Vagina (tissue), 2 donors: ENCODE results near the gene NLRP3. TPM values are rescaled to one million over a fixed set of nuclear protein-coding genes. Genes with fewer than 3 reads are reported as not detected.

Source experiments
- DNase-seq, 2 donors: peaks; one replicate each; pipeline ENCODE4 v3.0.0-alpha.2; 2017; ENCODE audit errors: extremely low spot score in 2 of 2
- H3K27ac ChIP-seq: fragments of 200-600 bp; sonication (generic); one replicate; pipeline ENCODE4 v1.5.1; 2019
- H3K27me3 ChIP-seq: fragments of 200-600 bp; sonication (generic); one replicate; pipeline ENCODE4 v1.5.1; 2019
- H3K36me3 ChIP-seq, 2 donors: fragments of 200-600 bp; sonication (generic); one replicate each; pipeline ENCODE4 v1.5.1; 2017 to 2019
- H3K4me1 ChIP-seq: fragments of 200-600 bp; sonication (generic); one replicate; pipeline ENCODE4 v1.5.1; 2019
- H3K4me3 ChIP-seq, 2 donors: fragments of 200-600 bp; sonication (generic); 1 replicate in 1 of 2; 2 replicates in 1 of 2; pipeline ENCODE4 v1.5.1; 2016 to 2019
- H3K9me3 ChIP-seq: fragments of 200-600 bp; sonication (generic); one replicate; pipeline ENCODE4 v1.5.1; 2019
- CTCF ChIP-seq, 3 experiments: fragments of 450-650 bp in 2 of 3; fragments of 200-600 bp in 1 of 3; sonication (generic) in 1 of 3; IDR thresholded peaks; one replicate each; pipeline ENCODE4 v1.5.1; 2017 to 2019; ENCODE audit warnings: antibody characterized with exemption in 3 of 3, mild to moderate bottlenecking in 2 of 3, moderate library complexity in 2 of 3
- POLR2A ChIP-seq, 2 donors: fragments of 450-650 bp; IDR thresholded peaks; one replicate each; pipeline ENCODE4 v1.6.1; 2017; ENCODE audit warnings: antibody characterized with exemption in 2 of 2, mild to moderate bottlenecking in 2 of 2, moderate library complexity in 2 of 2
- POLR2AphosphoS5 ChIP-seq, 2 donors: sonication (generic); formaldehyde crosslinking; IDR thresholded peaks; one replicate each; pipeline ENCODE4 v1.9.0; 2017; ENCODE audit warnings: antibody characterized with exemption in 2 of 2, mild to moderate bottlenecking in 2 of 2, low read depth in 1 of 2; ENCODE audit not compliant: insufficient read depth in 1 of 2
- intact Hi-C: fragments of 100-400 bp; cut with DNase I; formaldehyde crosslinking; loops from one replicate; pipeline ENCODE4 v1.15.1; 2023
- total RNA-seq: library from RNA; depleted of rRNA; stranded (reverse); fragments of >200 nt; gene quantifications from one replicate; pipeline ENCODE4 v1.2.3, GENCODE V29; 2016

The NLRP3 gene
- total RNA-seq, 1 donor from 2014 or later = 1.7 TPM

GRCh38 chr1:247491328-247491727 is 75.4 kb downstream of the NLRP3 start:
- Histone ChIP-seq H3K4me3 (no peak overlapping the region), H3K9me3 (no peaks in the 10 kb centered on the region), H3K36me3 (no peaks in the 10 kb centered on the region), H3K4me1 (no peaks in the 10 kb centered on the region), H3K27ac (no peak overlapping the region), H3K27me3 (no peaks in the 10 kb centered on the region)
- DNase-seq = no peak
- no peak for TF ChIP-seq POLR2A (IDR thresholded peaks at IDR 0.05)
- no peak for TF ChIP-seq POLR2AphosphoS5 (IDR thresholded peaks at IDR 0.05; ENCODE audit: insufficient read depth in 1 of 2, low read depth in 1 of 2)
- no peak for TF ChIP-seq CTCF (IDR thresholded peaks at IDR 0.05)
- intact Hi-C loops = no loop called here

- intact Hi-C loops = no loop called here
- DNase-seq = no peak
- Histone ChIP-seq H3K4me3 (no peak overlapping the region), H3K9me3 (no peaks in the 10 kb centered on the region), H3K36me3 (no peaks in the 10 kb centered on the region), H3K27me3 (no peaks in the 10 kb centered on the region), H3K27ac (no peak overlapping the region), H3K4me1 (no peaks in the 10 kb centered on the region)
- no peak for TF ChIP-seq CTCF (IDR thresholded peaks at IDR 0.05)
- TF ChIP-seq POLR2AphosphoS5 (IDR thresholded peaks at IDR 0.05; ENCODE audit: insufficient read depth in 1 of 2, low read depth in 1 of 2) = no peak
Measured at GRCh38 chr1:247493106-247493505, 77.1 kb downstream of the NLRP3 start.

GRCh38 chr1:247494767-247495166 is 78.8 kb downstream of the NLRP3 start:
- no peak overlapping the region for H3K27ac ChIP-seq
- H3K36me3 ChIP-seq = no peaks in the 10 kb centered on the region
- no peak for DNase-seq
- no peaks in the 10 kb centered on the region for H3K4me1 ChIP-seq
- H3K27me3 ChIP-seq = no peaks in the 10 kb centered on the region
- no peak overlapping the region for H3K4me3 ChIP-seq
- no peak for TF ChIP-seq CTCF (IDR thresholded peaks at IDR 0.05)
- no peak for TF ChIP-seq POLR2AphosphoS5 (IDR thresholded peaks at IDR 0.05; ENCODE audit: insufficient read depth in 1 of 2, low read depth in 1 of 2)
- no peak for TF ChIP-seq POLR2A (IDR thresholded peaks at IDR 0.05)
- no peaks in the 10 kb centered on the region for H3K9me3 ChIP-seq
- intact Hi-C loops = no loop called here

GRCh38 chr1:247496581-247497285 is 80.8 kb downstream of the NLRP3 start:
- Histone ChIP-seq H3K9me3 (no peaks in the 10 kb centered on the region), H3K4me1 (no peaks in the 10 kb centered on the region), H3K27ac (no peak overlapping the region), H3K27me3 (no peaks in the 10 kb centered on the region), H3K36me3 (no peaks in the 10 kb centered on the region), H3K4me3 (no peak overlapping the region)
- no peak for DNase-seq
- TF ChIP-seq POLR2A (IDR thresholded peaks at IDR 0.05) (no peak), POLR2AphosphoS5 (IDR thresholded peaks at IDR 0.05; ENCODE audit: insufficient read depth in 1 of 2, low read depth in 1 of 2) (no peak), CTCF (IDR thresholded peaks at IDR 0.05) (no peak)
- intact Hi-C loops = no loop called here

Other genes with a start within 250 kb of the NLRP3 start
- gene ZNF124, start 244.2 kb upstream of the NLRP3 start, total RNA-seq = 39.3 TPM
- not detected for gene VN1R5, start 160.1 kb upstream of the NLRP3 start, total RNA-seq
- 39.0 TPM for gene ZNF496, start 84.3 kb upstream of the NLRP3 start, total RNA-seq
- not detected for gene OR2B11, start 41.9 kb downstream of the NLRP3 start, total RNA-seq
- gene OR2C3, start 120.3 kb downstream of the NLRP3 start, total RNA-seq = not detected
- gene GCSAML, start 133.0 kb downstream of the NLRP3 start, total RNA-seq = not detected
- gene OR2G2, start 172.2 kb downstream of the NLRP3 start, total RNA-seq = not detected
- gene OR2G3, start 189.4 kb downstream of the NLRP3 start, total RNA-seq = not detected